HG03175 (cell line): ENCODE data around the gene ST7.

Source experiments
- ATAC-seq: cut with Tn5 transposase; IDR thresholded peaks from one replicate; pipeline ENCODE4 v1.9.1; 2021; ENCODE audit warnings: mild to moderate bottlenecking, moderate library complexity; ENCODE audit not compliant: unreplicated experiment

The ST7 gene

GRCh38 chr7:117146511-117146910 lies 193.2 kb downstream of the ST7 start:
- ATAC-seq = no peak

- no peak for ATAC-seq
Measured at GRCh38 chr7:117148971-117149370, 195.7 kb downstream of the ST7 start.

- ATAC-seq = no peak
Measured at GRCh38 chr7:117149692-117150091, 196.4 kb downstream of the ST7 start.

- no peak for ATAC-seq
Measured at GRCh38 chr7:117152213-117153007, 199.1 kb downstream of the ST7 start.

GRCh38 chr7:117153016-117153545 lies 199.8 kb downstream of the ST7 start:
- ATAC-seq = no peak

GRCh38 chr7:117154721-117155120 lies 201.4 kb downstream of the ST7 start:
- no peak for ATAC-seq

GRCh38 chr7:117155694-117156093 lies 202.4 kb downstream of the ST7 start:
- no peak for ATAC-seq

GRCh38 chr7:117157241-117158209 lies 204.2 kb downstream of the ST7 start:
- no peak for ATAC-seq

- no peak for ATAC-seq
Measured at GRCh38 chr7:117158941-117159697, 205.8 kb downstream of the ST7 start.

- no peak for ATAC-seq
Measured at GRCh38 chr7:117163101-117163500, 209.8 kb downstream of the ST7 start.

GRCh38 chr7:117164620-117165019 lies 211.3 kb downstream of the ST7 start:
- ATAC-seq = no peak

GRCh38 chr7:117165656-117166055 lies 212.4 kb downstream of the ST7 start:
- ATAC-seq = peak; percentile 42

GRCh38 chr7:117169907-117170306 lies 216.6 kb downstream of the ST7 start:
- ATAC-seq = no peak

GRCh38 chr7:117171106-117171505 lies 217.8 kb downstream of the ST7 start:
- no peak for ATAC-seq

- ATAC-seq = no peak
Measured at GRCh38 chr7:117172283-117172682, 219.0 kb downstream of the ST7 start.

GRCh38 chr7:117173035-117173770 lies 219.9 kb downstream of the ST7 start:
- no peak for ATAC-seq

GRCh38 chr7:117176206-117176605 lies 222.9 kb downstream of the ST7 start:
- no peak for ATAC-seq

- no peak for ATAC-seq
Measured at GRCh38 chr7:117178600-117178999, 225.3 kb downstream of the ST7 start.

GRCh38 chr7:117179701-117180100 lies 226.4 kb downstream of the ST7 start:
- ATAC-seq = no peak

GRCh38 chr7:117183729-117184128 lies 230.4 kb downstream of the ST7 start:
- no peak for ATAC-seq
